ENCODE measurements around the gene GRM8. TPM values are rescaled to one million over a fixed set of nuclear protein-coding genes. Genes with fewer than 3 reads are reported as not detected.
A peak's percentile ranks its signal among the peaks of the same experiment; 100 is the strongest.

Gene GRM8
- total RNA-seq, 1 donor from 2014 or later = 8.1 TPM

DNA sequence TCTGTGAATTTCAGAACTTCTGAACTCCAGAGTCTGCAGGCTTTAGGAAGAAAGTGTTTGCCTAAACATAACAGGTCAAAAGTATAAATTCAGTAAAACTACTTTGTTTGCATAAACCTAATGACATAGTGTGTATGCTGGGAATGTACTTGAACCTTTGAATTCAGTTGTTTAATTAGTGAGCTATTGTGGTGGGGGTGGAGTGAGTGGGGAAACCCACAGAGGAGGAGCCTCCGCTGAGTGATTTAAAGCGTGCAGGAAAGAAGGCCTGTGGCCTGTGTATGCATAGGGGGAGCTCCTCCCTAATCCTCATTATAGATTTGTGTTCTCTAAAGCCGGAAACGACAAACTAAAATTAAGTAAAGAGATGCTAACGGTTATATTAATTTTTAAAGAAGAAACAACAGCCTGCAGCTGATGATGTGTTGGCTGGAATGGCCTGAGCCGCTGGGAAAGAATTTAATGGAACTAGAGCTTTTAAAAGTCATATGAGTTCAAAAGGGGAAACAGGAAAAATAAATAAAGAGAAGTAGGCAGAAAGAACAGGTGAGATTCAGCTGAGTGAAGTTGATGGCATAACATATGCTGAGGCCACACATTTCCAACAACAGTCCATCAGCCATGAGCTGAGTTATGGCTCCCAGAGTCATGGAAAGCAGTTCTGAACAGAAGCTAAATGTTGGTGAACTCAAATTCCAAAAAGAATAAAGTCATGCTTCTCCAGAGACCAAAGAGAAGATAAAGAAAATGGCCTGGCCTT lies 595.0 kb downstream of the GRM8 start:
- TF ChIP-seq, protein P1, sequence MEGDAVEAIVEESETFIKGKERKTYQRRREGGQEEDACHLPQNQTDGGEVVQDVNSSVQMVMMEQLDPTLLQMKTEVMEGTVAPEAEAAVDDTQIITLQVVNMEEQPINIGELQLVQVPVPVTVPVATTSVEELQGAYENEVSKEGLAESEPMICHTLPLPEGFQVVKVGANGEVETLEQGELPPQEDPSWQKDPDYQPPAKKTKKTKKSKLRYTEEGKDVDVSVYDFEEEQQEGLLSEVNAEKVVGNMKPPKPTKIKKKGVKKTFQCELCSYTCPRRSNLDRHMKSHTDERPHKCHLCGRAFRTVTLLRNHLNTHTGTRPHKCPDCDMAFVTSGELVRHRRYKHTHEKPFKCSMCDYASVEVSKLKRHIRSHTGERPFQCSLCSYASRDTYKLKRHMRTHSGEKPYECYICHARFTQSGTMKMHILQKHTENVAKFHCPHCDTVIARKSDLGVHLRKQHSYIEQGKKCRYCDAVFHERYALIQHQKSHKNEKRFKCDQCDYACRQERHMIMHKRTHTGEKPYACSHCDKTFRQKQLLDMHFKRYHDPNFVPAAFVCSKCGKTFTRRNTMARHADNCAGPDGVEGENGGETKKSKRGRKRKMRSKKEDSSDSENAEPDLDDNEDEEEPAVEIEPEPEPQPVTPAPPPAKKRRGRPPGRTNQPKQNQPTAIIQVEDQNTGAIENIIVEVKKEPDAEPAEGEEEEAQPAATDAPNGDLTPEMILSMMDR (conservative IDR thresholded peaks at IDR 0.05) = no peak
- H3K4me1 Mint-ChIP-seq (ENCODE audit: unreplicated experiment) = no peaks in the 10 kb centered on the region
- H3K27ac Mint-ChIP-seq = peak overlapping the region; percentile 1
- H3K27me3 Mint-ChIP-seq = no peaks in the 10 kb centered on the region
- H3K4me3 Mint-ChIP-seq = no peak overlapping the region
- H3K36me3 Mint-ChIP-seq = no peaks in the 10 kb centered on the region
- no peaks in the 10 kb centered on the region for H3K9me3 Mint-ChIP-seq
- DNase-seq (ENCODE audit: extremely low spot score, unreplicated experiment) = no peak

- H3K27me3 Mint-ChIP-seq = no peaks in the 10 kb centered on the region
- no peaks in the 10 kb centered on the region for H3K4me1 Mint-ChIP-seq (ENCODE audit: unreplicated experiment)
- H3K27ac Mint-ChIP-seq = no peak overlapping the region
- no peak overlapping the region for H3K4me3 Mint-ChIP-seq
- H3K9me3 Mint-ChIP-seq = no peaks in the 10 kb centered on the region
- H3K36me3 Mint-ChIP-seq = no peaks in the 10 kb centered on the region
- no peak for DNase-seq (ENCODE audit: extremely low spot score, unreplicated experiment)
- TF ChIP-seq, protein P1 (conservative IDR thresholded peaks at IDR 0.05) = no peak
Measured at GRCh38 chr7:126657137-126657536, 595.6 kb downstream of the GRM8 start.

DNA sequence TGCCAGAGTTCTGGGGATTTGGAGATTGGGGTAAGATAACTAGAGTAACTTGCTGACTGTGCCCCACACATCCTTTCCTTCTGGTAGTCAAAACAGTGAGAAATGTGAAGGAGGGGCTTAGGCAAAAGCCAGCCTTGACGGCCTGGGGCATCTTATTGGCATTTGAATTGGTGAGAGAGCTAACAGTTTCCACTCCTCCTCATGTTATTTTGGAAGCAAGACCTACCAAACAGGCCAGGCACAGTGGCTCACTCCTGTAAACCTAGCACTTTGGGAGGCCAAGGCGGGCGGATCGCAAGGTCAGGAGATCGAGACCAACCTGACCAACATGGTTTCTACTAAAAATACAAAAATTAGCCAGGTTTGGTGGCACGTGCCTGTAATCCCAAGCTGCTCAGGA lies 596.6 kb downstream of the GRM8 start:
- Mint-ChIP-seq H3K4me1 (ENCODE audit: unreplicated experiment) (no peaks in the 10 kb centered on the region), H3K4me3 (no peak overlapping the region), H3K36me3 (no peaks in the 10 kb centered on the region), H3K9me3 (no peaks in the 10 kb centered on the region), H3K27ac (no peak overlapping the region), H3K27me3 (no peaks in the 10 kb centered on the region)
- TF ChIP-seq, protein P1 (conservative IDR thresholded peaks at IDR 0.05) = no peak
- no peak for DNase-seq (ENCODE audit: extremely low spot score, unreplicated experiment)

GRCh38 chr7:126637538-126637937 lies 615.2 kb downstream of the GRM8 start:
- H3K4me3 Mint-ChIP-seq = no peak overlapping the region
- no peaks in the 10 kb centered on the region for H3K27me3 Mint-ChIP-seq
- no peak overlapping the region for H3K27ac Mint-ChIP-seq
- H3K36me3 Mint-ChIP-seq = no peaks in the 10 kb centered on the region
- TF ChIP-seq, protein P1 (conservative IDR thresholded peaks at IDR 0.05) = no peak
- no peaks in the 10 kb centered on the region for H3K4me1 Mint-ChIP-seq (ENCODE audit: unreplicated experiment)
- no peak for DNase-seq (ENCODE audit: extremely low spot score, unreplicated experiment)
- H3K9me3 Mint-ChIP-seq = no peaks in the 10 kb centered on the region

DNA sequence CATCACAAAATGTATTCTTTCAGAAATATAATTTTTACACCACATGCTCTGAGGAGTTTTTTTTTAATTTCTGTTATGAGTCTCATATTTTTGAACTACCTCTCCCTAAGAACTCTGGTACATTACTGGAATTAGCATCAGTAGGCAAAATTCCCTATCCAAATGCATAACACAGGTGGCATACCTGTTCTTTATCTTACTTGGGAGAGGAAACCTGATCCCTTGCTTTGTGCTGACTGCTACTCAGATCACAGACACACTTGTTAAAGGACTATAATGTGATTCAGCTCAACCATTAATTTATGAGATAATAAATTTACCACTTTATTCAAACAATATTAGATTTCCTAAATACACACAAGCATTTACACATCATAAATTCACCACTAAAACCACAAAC lies 617.2 kb downstream of the GRM8 start:
- TF ChIP-seq, protein P1 (conservative IDR thresholded peaks at IDR 0.05) = no peak
- Mint-ChIP-seq H3K27ac (no peak overlapping the region), H3K36me3 (no peaks in the 10 kb centered on the region), H3K27me3 (no peaks in the 10 kb centered on the region), H3K4me1 (ENCODE audit: unreplicated experiment) (no peaks in the 10 kb centered on the region), H3K9me3 (no peaks in the 10 kb centered on the region), H3K4me3 (no peak overlapping the region)
- no peak for DNase-seq (ENCODE audit: extremely low spot score, unreplicated experiment)
